DND-41 (cell line): Measurements from ENCODE around the gene NBPF4.
"Not testable (repeated sequence)": the region's sequence is repeated elsewhere in the genome, so short reads cannot be mapped to it uniquely, and the experiment has no call there.

ENCODE experiments used
- CTCF ChIP-seq: IDR thresholded peaks from 2 replicates; pipeline ENCODE4 v1.5.1; 2012; ENCODE audit warnings: borderline replicate concordance, low read length, moderate library complexity, mild to moderate bottlenecking; ENCODE audit not compliant: poor library complexity, severe bottlenecking; ENCODE audit errors: extremely low read depth
- EZH2 ChIP-seq: IDR thresholded peaks from 3 replicates; pipeline ENCODE4 v1.6.1; 2012; ENCODE audit warnings: borderline replicate concordance, low read depth, mild to moderate bottlenecking, moderate library complexity, low read length, inconsistent platforms; ENCODE audit not compliant: severe bottlenecking

- TF ChIP-seq EZH2, CTCF: not testable (repeated sequence)
Observed at GRCh38 chr1:108260578-108261259, 16.8 kb upstream of the NBPF4 start.
